HG03432 (cell line): ENCODE results near the gene MAN1A1.
A peak's percentile ranks its signal among the peaks of the same experiment; 100 is the strongest.
"Not testable (repeated sequence)": the region's sequence is repeated elsewhere in the genome, so short reads cannot be mapped to it uniquely, and the experiment has no call there.

Experiments used
- ATAC-seq: cut with Tn5 transposase; IDR thresholded peaks from one replicate; pipeline ENCODE4 v1.9.1; 2021; ENCODE audit warnings: mild to moderate bottlenecking, moderate library complexity; ENCODE audit not compliant: unreplicated experiment

Gene MAN1A1

GRCh38 chr6:119307056-119307455 is 42.5 kb downstream of the MAN1A1 start:
- no peak for ATAC-seq

GRCh38 chr6:119306396-119306968 is 43.1 kb downstream of the MAN1A1 start:
- ATAC-seq: no peak

- ATAC-seq: no peak
Observed at GRCh38 chr6:119303164-119303887, 46.2 kb downstream of the MAN1A1 start.

GRCh38 chr6:119301429-119301828 is 48.1 kb downstream of the MAN1A1 start:
- ATAC-seq: no peak

GRCh38 chr6:119299694-119300093 is 49.9 kb downstream of the MAN1A1 start:
- ATAC-seq: no peak

- ATAC-seq: no peak
Observed at GRCh38 chr6:119297049-119297448, 52.5 kb downstream of the MAN1A1 start.

- ATAC-seq: no peak
Observed at GRCh38 chr6:119296036-119297035, 53.2 kb downstream of the MAN1A1 start.

GRCh38 chr6:119294984-119295383 is 54.6 kb downstream of the MAN1A1 start:
- peak; percentile 85 for ATAC-seq

- ATAC-seq: not testable (repeated sequence)
Observed at GRCh38 chr6:119291060-119291459, 58.5 kb downstream of the MAN1A1 start.

- ATAC-seq: no peak
Observed at GRCh38 chr6:119290306-119290705, 59.3 kb downstream of the MAN1A1 start.

- no peak for ATAC-seq
Observed at GRCh38 chr6:119289651-119290050, 59.9 kb downstream of the MAN1A1 start.

- no peak for ATAC-seq
Observed at GRCh38 chr6:119285908-119286625, 63.5 kb downstream of the MAN1A1 start.

GRCh38 chr6:119284861-119285521 is 64.6 kb downstream of the MAN1A1 start:
- no peak for ATAC-seq

GRCh38 chr6:119283979-119284545 is 65.5 kb downstream of the MAN1A1 start:
- no peak for ATAC-seq

- ATAC-seq: no peak
Observed at GRCh38 chr6:119283214-119283613, 66.3 kb downstream of the MAN1A1 start.

GRCh38 chr6:119280668-119281067 is 68.9 kb downstream of the MAN1A1 start:
- no peak for ATAC-seq

- no peak for ATAC-seq
Observed at GRCh38 chr6:119280080-119280479, 69.5 kb downstream of the MAN1A1 start.

- no peak for ATAC-seq
Observed at GRCh38 chr6:119278625-119279024, 70.9 kb downstream of the MAN1A1 start.

GRCh38 chr6:119277052-119277451 is 72.5 kb downstream of the MAN1A1 start:
- ATAC-seq: no peak

- ATAC-seq: no peak
Observed at GRCh38 chr6:119276211-119276610, 73.3 kb downstream of the MAN1A1 start.
